ENCODE data around the gene FOXP1. TPM values are rescaled to one million over a fixed set of nuclear protein-coding genes. Genes with fewer than 3 reads are reported as not detected.

The FOXP1 gene
- total RNA-seq, 1 donor from 2014 or later: 113 TPM

GRCh38 chr3:71559578-71560162 lies 23.9 kb downstream of the FOXP1 start:
- no peak overlapping the region for H3K4me3 Mint-ChIP-seq
- H3K27me3 Mint-ChIP-seq: no peaks in the 10 kb centered on the region
- H3K27ac Mint-ChIP-seq: no peak overlapping the region
- peaks cover 46% of the 10 kb centered on the region for H3K36me3 Mint-ChIP-seq
- peaks cover 6% of the 10 kb centered on the region for H3K9me3 Mint-ChIP-seq
- no peak for DNase-seq (ENCODE audit: extremely low spot score, unreplicated experiment)
- no peak for TF ChIP-seq CTCF (conservative IDR thresholded peaks at IDR 0.05)
- H3K4me1 Mint-ChIP-seq (ENCODE audit: unreplicated experiment): peaks cover 7% of the 10 kb centered on the region

- no peak for DNase-seq (ENCODE audit: extremely low spot score, unreplicated experiment)
- Mint-ChIP-seq H3K36me3 (peaks cover 40% of the 10 kb centered on the region), H3K27ac (no peak overlapping the region), H3K9me3 (peaks cover 6% of the 10 kb centered on the region), H3K4me3 (no peak overlapping the region), H3K4me1 (ENCODE audit: unreplicated experiment) (peaks cover 3% of the 10 kb centered on the region), H3K27me3 (no peaks in the 10 kb centered on the region)
- TF ChIP-seq CTCF (conservative IDR thresholded peaks at IDR 0.05): no peak
Measured at GRCh38 chr3:71559021-71559420, 24.5 kb downstream of the FOXP1 start.

GRCh38 chr3:71554649-71555048 lies 28.9 kb downstream of the FOXP1 start:
- TF ChIP-seq CTCF (conservative IDR thresholded peaks at IDR 0.05): no peak
- H3K9me3 Mint-ChIP-seq: peaks cover 6% of the 10 kb centered on the region

GRCh38 chr3:71551311-71551919 lies 32.1 kb downstream of the FOXP1 start:
- no peaks in the 10 kb centered on the region for H3K27me3 Mint-ChIP-seq
- no peak for TF ChIP-seq CTCF (conservative IDR thresholded peaks at IDR 0.05)
- no peak overlapping the region for H3K4me3 Mint-ChIP-seq
- no peaks in the 10 kb centered on the region for H3K9me3 Mint-ChIP-seq
- no peak overlapping the region for H3K27ac Mint-ChIP-seq
- H3K4me1 Mint-ChIP-seq (ENCODE audit: unreplicated experiment): peaks cover 12% of the 10 kb centered on the region
- peaks cover 7% of the 10 kb centered on the region for H3K36me3 Mint-ChIP-seq
- no peak for DNase-seq (ENCODE audit: extremely low spot score, unreplicated experiment)

More at GRCh38 chr3:71554649-71555048, 28.9 kb downstream of the FOXP1 start:
- no peak overlapping the region for H3K27ac Mint-ChIP-seq
- no peaks in the 10 kb centered on the region for H3K27me3 Mint-ChIP-seq
- H3K4me3 Mint-ChIP-seq: no peak overlapping the region
- peaks cover 3% of the 10 kb centered on the region for H3K4me1 Mint-ChIP-seq (ENCODE audit: unreplicated experiment)
- no peak for DNase-seq (ENCODE audit: extremely low spot score, unreplicated experiment)
- peaks cover 22% of the 10 kb centered on the region for H3K36me3 Mint-ChIP-seq

GRCh38 chr3:71549951-71550350 lies 33.6 kb downstream of the FOXP1 start:
- no peak overlapping the region for H3K4me3 Mint-ChIP-seq
- DNase-seq (ENCODE audit: extremely low spot score, unreplicated experiment): no peak
- TF ChIP-seq CTCF (conservative IDR thresholded peaks at IDR 0.05): no peak
- no peaks in the 10 kb centered on the region for H3K27me3 Mint-ChIP-seq
- H3K9me3 Mint-ChIP-seq: no peaks in the 10 kb centered on the region
- H3K36me3 Mint-ChIP-seq: peaks cover 7% of the 10 kb centered on the region
- peaks cover 12% of the 10 kb centered on the region for H3K4me1 Mint-ChIP-seq (ENCODE audit: unreplicated experiment)
- H3K27ac Mint-ChIP-seq: no peak overlapping the region

Measured in type B pancreatic cell (in vitro differentiated cells).